Measurements from ENCODE around the gene PAN3. TPM values are rescaled to one million over a fixed set of nuclear protein-coding genes. Genes with fewer than 3 reads are reported as not detected.

PAN3 gene
- total RNA-seq, 4 donors from 2014 or later = 41.7 to 68.3 (median 42.2) TPM

GRCh38 chr13:28301839-28302238 is 163.5 kb downstream of the PAN3 start:
- H3K36me3 ChIP-seq = no peaks in the 10 kb centered on the region
- 60% methylated on average over 4 of the region's 4 CpGs for WGBS
- no peak for DNase-seq (ENCODE audit: low spot score in 2 of 2)

GRCh38 chr13:28306325-28306724 is 168.0 kb downstream of the PAN3 start:
- 82% methylated on average over 10 of the region's 10 CpGs for WGBS
- H3K9me3 ChIP-seq = no peaks in the 10 kb centered on the region
- no peaks in the 10 kb centered on the region for H3K27me3 ChIP-seq
- H3K4me3 ChIP-seq = no peak overlapping the region
- no peaks in the 10 kb centered on the region for H3K4me1 ChIP-seq
- no peak for TF ChIP-seq EP300 (IDR thresholded peaks at IDR 0.05)
- no peak for TF ChIP-seq CTCF (IDR thresholded peaks at IDR 0.05)
- no peak for TF ChIP-seq POLR2A (IDR thresholded peaks at IDR 0.05)
- no peak for TF ChIP-seq POLR2AphosphoS5 (IDR thresholded peaks at IDR 0.05)
- no peak overlapping the region for H3K27ac ChIP-seq
- no peaks in the 10 kb centered on the region for H3K36me3 ChIP-seq
- DNase-seq (ENCODE audit: low spot score in 2 of 2) = no peak

More at GRCh38 chr13:28301839-28302238, 163.5 kb downstream of the PAN3 start:
- TF ChIP-seq CTCF (IDR thresholded peaks at IDR 0.05) (no peak), POLR2A (IDR thresholded peaks at IDR 0.05) (no peak), POLR2AphosphoS5 (IDR thresholded peaks at IDR 0.05) (no peak), EP300 (IDR thresholded peaks at IDR 0.05) (no peak)
- Histone ChIP-seq H3K4me1 (no peaks in the 10 kb centered on the region), H3K4me3 (no peak overlapping the region), H3K27ac (no peak overlapping the region), H3K9me3 (no peaks in the 10 kb centered on the region), H3K27me3 (no peaks in the 10 kb centered on the region)

- Histone ChIP-seq H3K4me3 (no peak overlapping the region), H3K4me1 (no peaks in the 10 kb centered on the region), H3K27me3 (no peaks in the 10 kb centered on the region), H3K27ac (no peak overlapping the region), H3K9me3 (no peaks in the 10 kb centered on the region), H3K36me3 (no peaks in the 10 kb centered on the region)
- WGBS = 79% methylated on average over 6 of the region's 6 CpGs
- TF ChIP-seq CTCF (IDR thresholded peaks at IDR 0.05) = no peak
- TF ChIP-seq POLR2A (IDR thresholded peaks at IDR 0.05) = no peak
- no peak for DNase-seq (ENCODE audit: low spot score in 2 of 2)
Measured at GRCh38 chr13:28313579-28313978, 175.2 kb downstream of the PAN3 start.

- WGBS = 93% methylated on average over 6 of the region's 6 CpGs
- DNase-seq (ENCODE audit: low spot score in 2 of 2) = no peak
- no peak overlapping the region for H3K27ac ChIP-seq
- no peaks in the 10 kb centered on the region for H3K27me3 ChIP-seq
- no peaks in the 10 kb centered on the region for H3K9me3 ChIP-seq
- H3K4me1 ChIP-seq = no peaks in the 10 kb centered on the region
- no peaks in the 10 kb centered on the region for H3K36me3 ChIP-seq
- TF ChIP-seq POLR2AphosphoS5 (IDR thresholded peaks at IDR 0.05) (no peak), CTCF (IDR thresholded peaks at IDR 0.05) (no peak), EP300 (IDR thresholded peaks at IDR 0.05) (no peak), POLR2A (IDR thresholded peaks at IDR 0.05) (no peak)
- no peak overlapping the region for H3K4me3 ChIP-seq
Measured at GRCh38 chr13:28314879-28315278, 176.5 kb downstream of the PAN3 start.

- no peak for DNase-seq (ENCODE audit: low spot score in 2 of 2)
- 49% methylated on average over 5 of the region's 5 CpGs for WGBS
- Histone ChIP-seq H3K4me1 (no peaks in the 10 kb centered on the region), H3K9me3 (no peaks in the 10 kb centered on the region), H3K27ac (no peak overlapping the region), H3K27me3 (no peaks in the 10 kb centered on the region), H3K4me3 (no peak overlapping the region), H3K36me3 (no peaks in the 10 kb centered on the region)
- TF ChIP-seq POLR2A (IDR thresholded peaks at IDR 0.05) (no peak), POLR2AphosphoS5 (IDR thresholded peaks at IDR 0.05) (no peak), CTCF (IDR thresholded peaks at IDR 0.05) (no peak), EP300 (IDR thresholded peaks at IDR 0.05) (no peak)
Measured at GRCh38 chr13:28316129-28316528, 177.8 kb downstream of the PAN3 start.
